SK-N-SH (cell line): ENCODE results near the gene EXOC4.

ENCODE experiments used
- EP300 ChIP-seq, 2 experiments: IDR thresholded peaks; 2 replicates each; pipeline versions ENCODE4 v1.4.0 to v1.6.1; 2012; ENCODE audit warnings: borderline replicate concordance in 1 of 2, low read depth in 1 of 2, low read length in 1 of 2
- NRF1 ChIP-seq: IDR thresholded peaks from 2 replicates; pipeline ENCODE4 v1.6.1; 2012; ENCODE audit warnings: low read depth, mild to moderate bottlenecking, low read length
- POLR2AphosphoS5 ChIP-seq: IDR thresholded peaks from 2 replicates; pipeline ENCODE4 v1.6.1; 2012; ENCODE audit warnings: low read depth, low read length
- TF ChIP-seq, protein P1 (sequence below): fragments of 200-600 bp; sonication (generic); IDR thresholded peaks from 2 replicates; pipeline ENCODE4 v1.6.1; 2017; ENCODE audit warnings: antibody characterized with exemption, mild to moderate bottlenecking, moderate library complexity
- TF ChIP-seq, protein P2 (sequence below): IDR thresholded peaks from 2 replicates; pipeline ENCODE4 v1.6.1; 2012; ENCODE audit warnings: mild to moderate bottlenecking, low read depth, low read length, moderate library complexity
- TF ChIP-seq, protein P3 (sequence below): IDR thresholded peaks from 2 replicates; pipeline ENCODE4 v1.4.0; 2012; ENCODE audit warnings: low read depth

DNA sequence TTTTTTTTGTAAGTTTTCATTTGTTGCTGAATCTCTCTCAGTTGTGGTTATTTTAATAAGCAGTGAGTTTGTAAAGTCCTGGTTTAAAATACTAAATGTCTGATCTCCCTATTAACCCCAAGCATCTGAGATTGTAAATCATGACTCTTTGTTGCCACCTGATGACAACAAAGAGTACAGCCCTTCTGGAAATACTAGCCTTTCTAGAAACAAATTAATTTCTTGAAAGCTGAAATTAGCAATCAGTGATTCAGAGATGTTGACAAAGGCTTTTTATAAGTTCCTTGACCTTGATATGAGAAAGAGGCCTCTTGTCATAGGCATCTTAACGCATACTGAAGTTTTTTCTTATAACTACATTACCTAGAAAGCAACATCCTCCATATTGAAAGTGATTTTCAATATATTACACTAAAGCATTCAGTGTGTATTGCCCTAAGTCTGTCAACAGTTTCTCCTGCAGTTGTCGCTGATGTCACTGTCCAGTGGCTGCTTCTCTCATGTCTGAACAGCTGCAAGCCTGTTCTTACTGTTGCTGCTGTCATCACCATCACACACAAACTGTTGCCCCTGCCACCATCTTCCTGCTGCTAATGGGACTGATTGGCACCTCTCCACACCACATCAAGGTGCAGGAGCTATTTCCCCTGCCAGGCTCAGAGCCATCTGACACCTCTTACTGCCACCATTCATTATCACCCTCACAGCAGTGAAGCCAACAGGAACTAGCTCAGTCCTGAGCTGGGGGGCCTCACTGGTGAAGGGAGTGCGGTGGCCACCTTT lies 779.1 kb downstream of the EXOC4 start:
- TF ChIP-seq POLR2AphosphoS5 (no peak), EP300 (IDR thresholded peaks at IDR 0.05; ENCODE audit: borderline replicate concordance in 1 of 2, low read depth in 1 of 2, low read length in 1 of 2) (no peak), NRF1 (no peak)
- TF ChIP-seq, protein P1, sequence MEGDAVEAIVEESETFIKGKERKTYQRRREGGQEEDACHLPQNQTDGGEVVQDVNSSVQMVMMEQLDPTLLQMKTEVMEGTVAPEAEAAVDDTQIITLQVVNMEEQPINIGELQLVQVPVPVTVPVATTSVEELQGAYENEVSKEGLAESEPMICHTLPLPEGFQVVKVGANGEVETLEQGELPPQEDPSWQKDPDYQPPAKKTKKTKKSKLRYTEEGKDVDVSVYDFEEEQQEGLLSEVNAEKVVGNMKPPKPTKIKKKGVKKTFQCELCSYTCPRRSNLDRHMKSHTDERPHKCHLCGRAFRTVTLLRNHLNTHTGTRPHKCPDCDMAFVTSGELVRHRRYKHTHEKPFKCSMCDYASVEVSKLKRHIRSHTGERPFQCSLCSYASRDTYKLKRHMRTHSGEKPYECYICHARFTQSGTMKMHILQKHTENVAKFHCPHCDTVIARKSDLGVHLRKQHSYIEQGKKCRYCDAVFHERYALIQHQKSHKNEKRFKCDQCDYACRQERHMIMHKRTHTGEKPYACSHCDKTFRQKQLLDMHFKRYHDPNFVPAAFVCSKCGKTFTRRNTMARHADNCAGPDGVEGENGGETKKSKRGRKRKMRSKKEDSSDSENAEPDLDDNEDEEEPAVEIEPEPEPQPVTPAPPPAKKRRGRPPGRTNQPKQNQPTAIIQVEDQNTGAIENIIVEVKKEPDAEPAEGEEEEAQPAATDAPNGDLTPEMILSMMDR: peak; percentile 31
- TF ChIP-seq, protein P2, sequence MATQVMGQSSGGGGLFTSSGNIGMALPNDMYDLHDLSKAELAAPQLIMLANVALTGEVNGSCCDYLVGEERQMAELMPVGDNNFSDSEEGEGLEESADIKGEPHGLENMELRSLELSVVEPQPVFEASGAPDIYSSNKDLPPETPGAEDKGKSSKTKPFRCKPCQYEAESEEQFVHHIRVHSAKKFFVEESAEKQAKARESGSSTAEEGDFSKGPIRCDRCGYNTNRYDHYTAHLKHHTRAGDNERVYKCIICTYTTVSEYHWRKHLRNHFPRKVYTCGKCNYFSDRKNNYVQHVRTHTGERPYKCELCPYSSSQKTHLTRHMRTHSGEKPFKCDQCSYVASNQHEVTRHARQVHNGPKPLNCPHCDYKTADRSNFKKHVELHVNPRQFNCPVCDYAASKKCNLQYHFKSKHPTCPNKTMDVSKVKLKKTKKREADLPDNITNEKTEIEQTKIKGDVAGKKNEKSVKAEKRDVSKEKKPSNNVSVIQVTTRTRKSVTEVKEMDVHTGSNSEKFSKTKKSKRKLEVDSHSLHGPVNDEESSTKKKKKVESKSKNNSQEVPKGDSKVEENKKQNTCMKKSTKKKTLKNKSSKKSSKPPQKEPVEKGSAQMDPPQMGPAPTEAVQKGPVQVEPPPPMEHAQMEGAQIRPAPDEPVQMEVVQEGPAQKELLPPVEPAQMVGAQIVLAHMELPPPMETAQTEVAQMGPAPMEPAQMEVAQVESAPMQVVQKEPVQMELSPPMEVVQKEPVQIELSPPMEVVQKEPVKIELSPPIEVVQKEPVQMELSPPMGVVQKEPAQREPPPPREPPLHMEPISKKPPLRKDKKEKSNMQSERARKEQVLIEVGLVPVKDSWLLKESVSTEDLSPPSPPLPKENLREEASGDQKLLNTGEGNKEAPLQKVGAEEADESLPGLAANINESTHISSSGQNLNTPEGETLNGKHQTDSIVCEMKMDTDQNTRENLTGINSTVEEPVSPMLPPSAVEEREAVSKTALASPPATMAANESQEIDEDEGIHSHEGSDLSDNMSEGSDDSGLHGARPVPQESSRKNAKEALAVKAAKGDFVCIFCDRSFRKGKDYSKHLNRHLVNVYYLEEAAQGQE: no peak
- TF ChIP-seq, protein P3, sequence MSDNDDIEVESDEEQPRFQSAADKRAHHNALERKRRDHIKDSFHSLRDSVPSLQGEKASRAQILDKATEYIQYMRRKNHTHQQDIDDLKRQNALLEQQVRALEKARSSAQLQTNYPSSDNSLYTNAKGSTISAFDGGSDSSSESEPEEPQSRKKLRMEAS: no peak
